HG03025 (cell line): ENCODE data around the gene SPINK5.

ENCODE experiments used
- ATAC-seq: cut with Tn5 transposase; IDR thresholded peaks from one replicate; pipeline ENCODE4 v1.9.1; 2021; ENCODE audit warnings: mild to moderate bottlenecking, moderate library complexity; ENCODE audit not compliant: unreplicated experiment, low FRiP score

The SPINK5 gene

GRCh38 chr5:148172377-148172776 lies 108.6 kb downstream of the SPINK5 start:
- ATAC-seq, result no peak

GRCh38 chr5:148176480-148176879 lies 112.7 kb downstream of the SPINK5 start:
- ATAC-seq, result no peak

GRCh38 chr5:148177207-148177606 lies 113.4 kb downstream of the SPINK5 start:
- ATAC-seq, result no peak

GRCh38 chr5:148179234-148179824 lies 115.5 kb downstream of the SPINK5 start:
- no peak for ATAC-seq

- ATAC-seq, result no peak
Observed at GRCh38 chr5:148186248-148187003, 122.6 kb downstream of the SPINK5 start.
